Peyer's patch (tissue), 4 donors: ENCODE results near the gene PCP4L1.
A peak's percentile ranks its signal among the peaks of the same experiment; 100 is the strongest.

Experiments
- POLR2A ChIP-seq, 2 donors: fragments of 450-650 bp; IDR thresholded peaks; one replicate each; pipeline ENCODE4 v1.5.1; 2017; ENCODE audit warnings: antibody characterized with exemption in 2 of 2, mild to moderate bottlenecking in 2 of 2, moderate library complexity in 2 of 2
- TF ChIP-seq, protein P1 (sequence below), 6 experiments: fragments of 450-650 bp in 4 of 6; fragments of 200-600 bp in 2 of 6; sonication (generic) in 1 of 6; IDR thresholded peaks; one replicate each; pipeline ENCODE4 v1.5.1; 2017 to 2019; ENCODE audit warnings: antibody characterized with exemption in 6 of 6, mild to moderate bottlenecking in 3 of 6, moderate library complexity in 1 of 6

- TF ChIP-seq, protein P1, sequence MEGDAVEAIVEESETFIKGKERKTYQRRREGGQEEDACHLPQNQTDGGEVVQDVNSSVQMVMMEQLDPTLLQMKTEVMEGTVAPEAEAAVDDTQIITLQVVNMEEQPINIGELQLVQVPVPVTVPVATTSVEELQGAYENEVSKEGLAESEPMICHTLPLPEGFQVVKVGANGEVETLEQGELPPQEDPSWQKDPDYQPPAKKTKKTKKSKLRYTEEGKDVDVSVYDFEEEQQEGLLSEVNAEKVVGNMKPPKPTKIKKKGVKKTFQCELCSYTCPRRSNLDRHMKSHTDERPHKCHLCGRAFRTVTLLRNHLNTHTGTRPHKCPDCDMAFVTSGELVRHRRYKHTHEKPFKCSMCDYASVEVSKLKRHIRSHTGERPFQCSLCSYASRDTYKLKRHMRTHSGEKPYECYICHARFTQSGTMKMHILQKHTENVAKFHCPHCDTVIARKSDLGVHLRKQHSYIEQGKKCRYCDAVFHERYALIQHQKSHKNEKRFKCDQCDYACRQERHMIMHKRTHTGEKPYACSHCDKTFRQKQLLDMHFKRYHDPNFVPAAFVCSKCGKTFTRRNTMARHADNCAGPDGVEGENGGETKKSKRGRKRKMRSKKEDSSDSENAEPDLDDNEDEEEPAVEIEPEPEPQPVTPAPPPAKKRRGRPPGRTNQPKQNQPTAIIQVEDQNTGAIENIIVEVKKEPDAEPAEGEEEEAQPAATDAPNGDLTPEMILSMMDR (IDR thresholded peaks at IDR 0.05): no peak
- TF ChIP-seq POLR2A (IDR thresholded peaks at IDR 0.05): peak in 1 of 2 donors; percentile 29
Measured at GRCh38 chr1:161215076-161215475, 43.5 kb upstream of the PCP4L1 start, which contains the start of gene FCER1G.
